Activated CD8-positive, alpha-beta T cell treated with anti-CD3 and anti-CD28 coated beads for 36 hours (primary cell): ENCODE data around the gene EFCAB12. TPM values are rescaled to one million over a fixed set of nuclear protein-coding genes. Genes with fewer than 3 reads are reported as not detected.
A peak's percentile ranks its signal among the peaks of the same experiment; 100 is the strongest.

Experiments
- ATAC-seq: fragments of 200-7000 bp; cut with Tn5 transposase; one replicate; pipeline ENCODE4 v1.10.0; 2021; ENCODE audit warnings: mild to moderate bottlenecking, moderate library complexity
- CTCF ChIA-PET: fragments of 350-600 bp; sonication (Branson Sonifier 250); formaldehyde crosslinking; loops from one replicate; lab custom pipeline; 2021; ENCODE audit warnings: antibody characterized with exemption; lab: Charles Lee
- POLR2A ChIA-PET: fragments of 350-600 bp; sonication (Branson Sonifier 250); formaldehyde crosslinking; loops from one replicate; lab custom pipeline; 2021; ENCODE audit warnings: antibody characterized with exemption; lab: Charles Lee
- DNase-seq: peaks from one replicate; pipeline ENCODE4 v3.0.0-alpha.2; 2020
- H3K27ac Mint-ChIP-seq: one replicate; pipeline ENCODE4 v1.8.0; 2021; ENCODE audit warnings: mild to moderate bottlenecking, mixed read lengths
- H3K27me3 Mint-ChIP-seq: one replicate; pipeline ENCODE4 v1.8.0; 2021; ENCODE audit warnings: mixed read lengths
- H3K36me3 Mint-ChIP-seq: one replicate; pipeline ENCODE4 v1.8.0; 2021; ENCODE audit warnings: low read depth, mixed read lengths
- H3K4me1 Mint-ChIP-seq: one replicate; pipeline ENCODE4 v1.8.0; 2021; ENCODE audit warnings: low read depth, mixed read lengths
- H3K4me3 Mint-ChIP-seq: one replicate; pipeline ENCODE4 v1.8.0; 2021; ENCODE audit warnings: mild to moderate bottlenecking, moderate library complexity, mixed read lengths
- H3K9me3 Mint-ChIP-seq: one replicate; pipeline ENCODE4 v1.8.0; 2021; ENCODE audit warnings: mixed read lengths
- intact Hi-C: fragments of 100-400 bp; cut with micrococcal nuclease; formaldehyde crosslinking; loops from one replicate; pipeline ENCODE4 v1.10.0; 2022
- total RNA-seq, 2 experiments: library from RNA; stranded (reverse); gene quantifications; one replicate each; pipeline ENCODE4 v1.2.3, GENCODE V29; 2021
- TF ChIP-seq, protein P1 (sequence below): fragments of 200-600 bp; IDR thresholded peaks from one replicate; pipeline ENCODE4 v1.8.0; 2022; ENCODE audit warnings: antibody characterized with exemption, mild to moderate bottlenecking

Gene EFCAB12
- total RNA-seq, 2 experiments from 2014 or later: 0.56 to 0.65 TPM

DNA sequence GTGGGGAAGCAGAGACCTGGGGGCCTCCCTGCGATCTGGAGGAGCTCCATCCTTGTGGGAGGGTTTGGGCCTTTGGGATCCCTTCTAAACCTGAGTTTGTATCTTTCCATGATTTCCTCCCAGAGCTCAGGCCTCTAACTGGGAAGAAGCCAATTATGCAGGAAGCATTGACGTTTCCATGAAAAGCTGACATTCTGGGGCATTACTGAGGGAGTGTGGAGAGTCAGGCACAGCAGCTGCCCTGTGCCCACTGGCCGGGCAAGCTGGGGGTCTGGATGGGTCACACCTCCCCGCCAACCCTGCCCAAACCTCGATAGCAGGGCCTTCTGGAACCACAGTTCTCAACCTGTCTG, 74.9 kb downstream of the EFCAB12 start:
- Mint-ChIP-seq H3K9me3 (no peaks in the 10 kb centered on the region), H3K27ac (no peak overlapping the region)
- intact Hi-C loops: no loop called here

DNA sequence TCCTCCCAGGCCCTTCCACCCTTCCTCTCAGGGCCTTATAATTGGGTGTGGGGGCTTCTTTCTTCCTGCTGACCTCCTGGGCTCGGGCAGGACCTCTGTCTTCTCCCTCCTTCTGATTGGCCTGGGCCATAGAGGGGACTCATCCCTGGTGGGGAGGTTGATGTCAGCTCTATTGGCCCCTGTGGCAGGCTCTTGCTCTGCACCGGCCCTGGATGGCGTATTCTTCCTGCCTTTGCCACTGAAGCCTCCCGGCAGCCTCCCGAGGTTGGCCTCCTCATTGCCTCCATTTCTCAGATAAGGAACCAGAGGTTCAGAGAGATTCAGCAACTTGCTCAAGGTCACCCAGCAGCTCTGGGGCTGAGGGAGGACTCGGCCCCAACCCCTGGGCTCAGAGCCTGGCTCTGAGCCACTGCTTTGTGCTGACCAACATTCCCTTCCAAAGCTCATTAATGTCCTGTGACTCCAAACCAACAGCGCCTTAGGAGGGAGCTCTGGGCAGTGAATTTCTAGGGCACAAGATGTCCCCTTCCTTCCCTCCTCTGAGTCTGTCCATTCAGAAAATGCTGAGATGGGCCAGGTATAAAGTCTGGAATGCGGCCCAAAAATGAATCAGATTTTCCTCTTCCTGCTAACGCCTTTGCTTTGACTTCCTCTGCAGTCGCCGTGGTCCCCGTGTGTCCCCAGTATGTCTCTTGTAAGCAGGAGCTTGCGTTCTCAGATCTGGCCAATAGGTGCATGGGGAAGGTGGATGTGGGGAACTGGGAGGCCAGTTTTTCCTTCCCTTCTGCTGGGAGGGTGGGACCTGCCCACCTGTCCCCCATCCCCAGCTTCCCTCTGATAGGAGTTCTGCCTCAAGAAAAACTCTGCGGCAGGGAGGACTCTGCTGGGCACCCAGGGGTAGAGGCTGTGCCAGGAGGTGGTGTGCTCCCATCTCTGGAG, 75.5 kb downstream of the EFCAB12 start:
- Mint-ChIP-seq H3K27me3 (no peaks in the 10 kb centered on the region), H3K27ac (no peak overlapping the region), H3K9me3 (no peaks in the 10 kb centered on the region), H3K4me3 (no peak overlapping the region), H3K4me1 (no peaks in the 10 kb centered on the region), H3K36me3 (no peaks in the 10 kb centered on the region)
- no peak for DNase-seq
- intact Hi-C loops: no loop called here
- ChIA-PET POLR2A (interaction anchor here (1.5 kb wide), 1 partner anchor 36 kb away, joined by 5 read pairs; a partner anchor contains a TSS), CTCF (interaction anchor here (0.7 to 1.3 kb wide), 3 partner anchors 9 to 47 kb away, joined by 3 read pairs; no protein-coding TSS in a partner anchor)
- TF ChIP-seq, protein P1, sequence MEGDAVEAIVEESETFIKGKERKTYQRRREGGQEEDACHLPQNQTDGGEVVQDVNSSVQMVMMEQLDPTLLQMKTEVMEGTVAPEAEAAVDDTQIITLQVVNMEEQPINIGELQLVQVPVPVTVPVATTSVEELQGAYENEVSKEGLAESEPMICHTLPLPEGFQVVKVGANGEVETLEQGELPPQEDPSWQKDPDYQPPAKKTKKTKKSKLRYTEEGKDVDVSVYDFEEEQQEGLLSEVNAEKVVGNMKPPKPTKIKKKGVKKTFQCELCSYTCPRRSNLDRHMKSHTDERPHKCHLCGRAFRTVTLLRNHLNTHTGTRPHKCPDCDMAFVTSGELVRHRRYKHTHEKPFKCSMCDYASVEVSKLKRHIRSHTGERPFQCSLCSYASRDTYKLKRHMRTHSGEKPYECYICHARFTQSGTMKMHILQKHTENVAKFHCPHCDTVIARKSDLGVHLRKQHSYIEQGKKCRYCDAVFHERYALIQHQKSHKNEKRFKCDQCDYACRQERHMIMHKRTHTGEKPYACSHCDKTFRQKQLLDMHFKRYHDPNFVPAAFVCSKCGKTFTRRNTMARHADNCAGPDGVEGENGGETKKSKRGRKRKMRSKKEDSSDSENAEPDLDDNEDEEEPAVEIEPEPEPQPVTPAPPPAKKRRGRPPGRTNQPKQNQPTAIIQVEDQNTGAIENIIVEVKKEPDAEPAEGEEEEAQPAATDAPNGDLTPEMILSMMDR: no peak
- no peak for ATAC-seq

More for the DNA sequence above, 74.9 kb downstream of the EFCAB12 start:
- TF ChIP-seq, protein P1: no peak
- POLR2A ChIA-PET: interaction anchor here (1.5 kb wide), 1 partner anchor 37 kb away, joined by 5 read pairs; a partner anchor contains a TSS
- no peaks in the 10 kb centered on the region for H3K27me3 Mint-ChIP-seq
- ATAC-seq (no peak), DNase-seq (no peak)
- CTCF ChIA-PET: interaction anchor here (0.7 to 1.1 kb wide), 2 partner anchors 10 to 30 kb away, joined by 3 read pairs; no protein-coding TSS in a partner anchor
- H3K4me3 Mint-ChIP-seq: no peak overlapping the region
- no peaks in the 10 kb centered on the region for H3K36me3 Mint-ChIP-seq
- no peaks in the 10 kb centered on the region for H3K4me1 Mint-ChIP-seq

GRCh38 chr3:129352045-129352444, 76.4 kb downstream of the EFCAB12 start:
- Mint-ChIP-seq H3K4me3 (no peak overlapping the region), H3K36me3 (no peaks in the 10 kb centered on the region), H3K27ac (no peak overlapping the region), H3K4me1 (no peaks in the 10 kb centered on the region), H3K27me3 (no peaks in the 10 kb centered on the region), H3K9me3 (no peaks in the 10 kb centered on the region)
- CTCF ChIA-PET: interaction anchor here (0.8 to 1.3 kb wide), 2 partner anchors 8 to 48 kb away, joined by 3 read pairs; no protein-coding TSS in a partner anchor
- TF ChIP-seq, protein P1: peak; percentile 47
- POLR2A ChIA-PET: no interaction called here
- intact Hi-C loops: no loop called here
- DNase-seq: peak; percentile 27
- ATAC-seq: peak; percentile 30

Other genes with a start within 250 kb of the EFCAB12 start
- gene CNBP, start 244.7 kb downstream of the EFCAB12 start, total RNA-seq: 100 to 1,000 TPM; 453 to 454 TPM
- 100 to 1,000 TPM; 114 to 118 TPM for gene COPG1, start 179.0 kb downstream of the EFCAB12 start, total RNA-seq
- 10 to 100 TPM; 54.5 to 57.8 TPM for gene HMCES, start 149.8 kb downstream of the EFCAB12 start, total RNA-seq
- gene MBD4, start 11.3 kb upstream of the EFCAB12 start, total RNA-seq: 10 to 100 TPM; 38.9 to 44.5 TPM
- gene IFT122, start 11.6 kb upstream of the EFCAB12 start, total RNA-seq: 10 to 100 TPM; 18.9 to 20.4 TPM
- gene RHO, start 100.0 kb upstream of the EFCAB12 start, total RNA-seq: not detected
- not detected for gene H1-8, start 114.5 kb upstream of the EFCAB12 start, total RNA-seq
- gene PLXND1, start 178.0 kb upstream of the EFCAB12 start, total RNA-seq: 10 to 100 TPM; 10.7 to 12.5 TPM